MCF 10A (cell line): ENCODE results near the gene SGIP1. TPM values are rescaled to one million over a fixed set of nuclear protein-coding genes. Genes with fewer than 3 reads are reported as not detected.

ENCODE experiments used
- BruUV-seq: library from RNA; stranded (reverse); fragments of 400-500 nt; replicated peaks from 2 replicates; lab custom pipeline; 2021; lab: Mats Ljungman, UMichigan
- CTCF ChIA-PET: fragments of 300-600 bp; sonication (Branson Sonifier 250); formaldehyde crosslinking; extraction: SDS; loops from one replicate; lab custom pipeline; 2021; ENCODE audit warnings: antibody characterized with exemption, inconsistent platforms; lab: Yijun Ruan, JAX
- POLR2A ChIA-PET: fragments of 300-600, 350-650 bp; sonication (Branson Sonifier 250); formaldehyde crosslinking; extraction: SDS; loops from one replicate; lab custom pipeline; 2020; ENCODE audit warnings: antibody characterized with exemption, inconsistent platforms; lab: Yijun Ruan, JAX
- DNase-seq: peaks from one replicate; pipeline ENCODE4 v3.0.0-alpha.2; 2018; ENCODE audit not compliant: unreplicated experiment
- H3K27ac Mint-ChIP-seq: one replicate; pipeline ENCODE4 v1.8.0; 2022; ENCODE audit warnings: mild to moderate bottlenecking, low read depth, mixed read lengths; ENCODE audit not compliant: unreplicated experiment
- H3K27me3 Mint-ChIP-seq: one replicate; pipeline ENCODE4 v1.8.0; 2022; ENCODE audit warnings: mixed read lengths; ENCODE audit not compliant: insufficient read depth, unreplicated experiment
- H3K36me3 Mint-ChIP-seq: one replicate; pipeline ENCODE4 v1.8.0; 2022; ENCODE audit warnings: mild to moderate bottlenecking, moderate library complexity, mixed read lengths; ENCODE audit not compliant: insufficient read depth, unreplicated experiment
- H3K4me1 Mint-ChIP-seq: one replicate; pipeline ENCODE4 v1.8.0; 2022; ENCODE audit warnings: mixed read lengths; ENCODE audit not compliant: insufficient read depth, unreplicated experiment
- H3K4me3 Mint-ChIP-seq: one replicate; pipeline ENCODE4 v1.8.0; 2022; ENCODE audit warnings: mild to moderate bottlenecking, moderate library complexity, mixed read lengths; ENCODE audit not compliant: unreplicated experiment
- H3K9me3 Mint-ChIP-seq: one replicate; pipeline ENCODE4 v1.8.0; 2022; ENCODE audit warnings: mixed read lengths; ENCODE audit not compliant: unreplicated experiment
- CTCF ChIP-seq: fragments of 200-600 bp; IDR thresholded peaks from one replicate; pipeline ENCODE4 v1.8.0; 2022; ENCODE audit warnings: antibody characterized with exemption, mild to moderate bottlenecking; ENCODE audit not compliant: unreplicated experiment
- intact Hi-C: fragments of 100-400 bp; cut with micrococcal nuclease; formaldehyde crosslinking; loops from 2 replicates; pipeline ENCODE4 v1.14.1; 2022
- total RNA-seq: library from RNA; stranded (reverse); gene quantifications from 2 replicates; pipeline ENCODE4 v1.2.3, GENCODE V29; 2022

The SGIP1 gene
- total RNA-seq, 1 experiment from 2014 or later, result not detected

DNA sequence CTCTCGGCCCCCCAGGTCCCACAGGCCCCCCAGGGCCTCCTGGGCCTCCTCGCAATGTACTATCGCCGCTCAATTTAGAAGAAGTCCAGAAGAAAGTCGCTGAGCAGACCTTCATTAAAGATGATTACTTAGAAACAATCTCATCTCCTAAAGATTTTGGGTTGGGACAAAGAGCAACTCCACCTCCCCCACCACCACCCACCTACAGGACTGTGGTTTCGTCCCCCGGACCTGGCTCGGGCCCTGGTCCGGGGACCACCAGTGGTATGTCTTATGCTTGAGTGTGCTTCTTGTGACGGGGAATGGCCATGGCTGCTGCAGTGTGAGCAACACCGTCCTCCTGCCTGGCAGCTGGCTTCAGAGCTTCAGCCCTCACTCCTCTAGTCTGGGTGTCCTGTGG, 148.2 kb downstream of the SGIP1 start:
- Mint-ChIP-seq H3K27me3 (no peaks in the 10 kb centered on the region), H3K4me3 (no peak overlapping the region), H3K27ac (no peak overlapping the region), H3K4me1 (peaks cover 16% of the 10 kb centered on the region), H3K9me3 (no peaks in the 10 kb centered on the region), H3K36me3 (no peaks in the 10 kb centered on the region)
- DNase-seq, result no peak
- intact Hi-C loops, result no loop called here
- no peak for TF ChIP-seq CTCF
- POLR2A ChIA-PET, result interaction anchor here (0.7 kb wide), 1 partner anchor 284 kb away, joined by 3 read pairs; no protein-coding TSS in a partner anchor
- CTCF ChIA-PET, result no interaction called here
- BruUV-seq, result no TSS peak

GRCh38 chr1:66684353-66684752, 150.4 kb downstream of the SGIP1 start:
- ChIA-PET CTCF (interaction anchor here (0.6 kb wide), 1 partner anchor 442 kb away, joined by 3 read pairs; no protein-coding TSS in a partner anchor), POLR2A (no interaction called here)
- TF ChIP-seq CTCF, result no peak
- no peaks in the 10 kb centered on the region for H3K36me3 Mint-ChIP-seq
- no peaks in the 10 kb centered on the region for H3K9me3 Mint-ChIP-seq
- H3K4me3 Mint-ChIP-seq, result no peak overlapping the region
- H3K4me1 Mint-ChIP-seq, result peaks cover 12% of the 10 kb centered on the region
- no TSS peak for BruUV-seq
- no peak for DNase-seq
- intact Hi-C loops, result no loop called here
- no peak overlapping the region for H3K27ac Mint-ChIP-seq
- H3K27me3 Mint-ChIP-seq, result no peaks in the 10 kb centered on the region

DNA sequence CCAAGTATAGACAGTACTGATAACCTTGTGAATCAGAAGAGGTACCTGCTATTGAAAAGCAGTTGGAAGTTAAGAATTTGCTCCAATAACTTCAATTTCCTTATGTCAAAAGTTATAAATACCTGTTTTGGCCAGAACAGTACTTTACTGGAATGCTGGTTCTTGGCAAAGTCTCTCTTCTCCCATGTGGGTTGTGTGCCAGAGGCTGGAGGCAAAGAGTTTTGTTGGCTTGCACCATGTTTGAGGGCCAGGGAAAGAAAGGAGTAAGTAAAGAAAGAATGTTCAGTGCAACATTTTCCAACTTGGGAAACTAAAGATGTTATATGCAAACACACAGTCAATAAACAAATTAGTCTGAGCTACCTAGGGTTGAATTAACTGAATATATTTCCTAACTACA, 151.3 kb downstream of the SGIP1 start:
- no TSS peak for BruUV-seq
- intact Hi-C loops, result no loop called here
- Mint-ChIP-seq H3K9me3 (no peaks in the 10 kb centered on the region), H3K27ac (no peak overlapping the region), H3K4me3 (no peak overlapping the region), H3K4me1 (peaks cover 12% of the 10 kb centered on the region), H3K27me3 (no peaks in the 10 kb centered on the region), H3K36me3 (no peaks in the 10 kb centered on the region)
- no peak for DNase-seq
- no peak for TF ChIP-seq CTCF
- CTCF ChIA-PET, result no interaction called here
- POLR2A ChIA-PET, result no interaction called here

- Mint-ChIP-seq H3K27ac (no peak overlapping the region), H3K9me3 (no peaks in the 10 kb centered on the region), H3K4me3 (no peak overlapping the region), H3K36me3 (no peaks in the 10 kb centered on the region), H3K4me1 (peaks cover 12% of the 10 kb centered on the region), H3K27me3 (no peaks in the 10 kb centered on the region)
- intact Hi-C loops, result no loop called here
- no TSS peak for BruUV-seq
- DNase-seq, result no peak
- CTCF ChIA-PET, result no interaction called here
- POLR2A ChIA-PET, result no interaction called here
- TF ChIP-seq CTCF, result no peak
Measured at GRCh38 chr1:66685670-66686069, 151.7 kb downstream of the SGIP1 start.
